Endothelial cell (in vitro differentiated cells): ENCODE data around the gene REC8. TPM values are rescaled to one million over a fixed set of nuclear protein-coding genes. Genes with fewer than 3 reads are reported as not detected.

Experiments
- DNase-seq: peaks from one replicate; pipeline ENCODE4 v3.0.0; 2021; ENCODE audit warnings: low spot score
- H3K27ac Mint-ChIP-seq: one replicate; pipeline ENCODE4 v1.8.0; 2021; ENCODE audit warnings: mixed read lengths, inconsistent platforms; ENCODE audit not compliant: unreplicated experiment
- H3K27me3 Mint-ChIP-seq: one replicate; pipeline ENCODE4 v1.8.0; 2021; ENCODE audit warnings: mild to moderate bottlenecking, moderate library complexity, mixed read lengths, inconsistent platforms; ENCODE audit not compliant: unreplicated experiment
- H3K36me3 Mint-ChIP-seq: one replicate; pipeline ENCODE4 v1.8.0; 2021; ENCODE audit warnings: mild to moderate bottlenecking, low read depth, mixed read lengths, inconsistent platforms; ENCODE audit not compliant: unreplicated experiment
- H3K4me1 Mint-ChIP-seq: one replicate; pipeline ENCODE4 v1.8.0; 2021; ENCODE audit warnings: mild to moderate bottlenecking, mixed read lengths, inconsistent platforms; ENCODE audit not compliant: unreplicated experiment
- H3K4me3 Mint-ChIP-seq: one replicate; pipeline ENCODE4 v1.8.0; 2021; ENCODE audit warnings: mild to moderate bottlenecking, mixed read lengths, inconsistent platforms; ENCODE audit not compliant: unreplicated experiment
- H3K9me3 Mint-ChIP-seq: one replicate; pipeline ENCODE4 v1.8.0; 2021; ENCODE audit warnings: mixed read lengths, inconsistent platforms; ENCODE audit not compliant: unreplicated experiment
- total RNA-seq: library from RNA; stranded (reverse); fragmentation: NEBNext Ultra II Directional; extraction: Animal tissue kit (Norgen Biotek cat#: 25700); gene quantifications from one replicate; pipeline ENCODE4 v1.2.1, GENCODE V29; 2021; ENCODE audit not compliant: unreplicated experiment
- TF ChIP-seq, protein P1 (sequence below): fragments of 200-600 bp; sonication (generic); IDR thresholded peaks from one replicate; pipeline ENCODE4 v1.5.0; 2021; ENCODE audit warnings: antibody characterized with exemption; ENCODE audit not compliant: unreplicated experiment

The REC8 gene
- total RNA-seq, 1 donor from 2014 or later = 31.8 TPM

GRCh38 chr14:24131549-24131966, 40.3 kb upstream of the REC8 start:
- peaks cover 11% of the 10 kb centered on the region for H3K27me3 Mint-ChIP-seq
- H3K4me3 Mint-ChIP-seq = no peak overlapping the region
- H3K27ac Mint-ChIP-seq = no peak overlapping the region
- H3K9me3 Mint-ChIP-seq = no peaks in the 10 kb centered on the region
- H3K36me3 Mint-ChIP-seq = peaks cover 6% of the 10 kb centered on the region
- no peak for DNase-seq
- H3K4me1 Mint-ChIP-seq = peaks cover 26% of the 10 kb centered on the region
- TF ChIP-seq, protein P1, sequence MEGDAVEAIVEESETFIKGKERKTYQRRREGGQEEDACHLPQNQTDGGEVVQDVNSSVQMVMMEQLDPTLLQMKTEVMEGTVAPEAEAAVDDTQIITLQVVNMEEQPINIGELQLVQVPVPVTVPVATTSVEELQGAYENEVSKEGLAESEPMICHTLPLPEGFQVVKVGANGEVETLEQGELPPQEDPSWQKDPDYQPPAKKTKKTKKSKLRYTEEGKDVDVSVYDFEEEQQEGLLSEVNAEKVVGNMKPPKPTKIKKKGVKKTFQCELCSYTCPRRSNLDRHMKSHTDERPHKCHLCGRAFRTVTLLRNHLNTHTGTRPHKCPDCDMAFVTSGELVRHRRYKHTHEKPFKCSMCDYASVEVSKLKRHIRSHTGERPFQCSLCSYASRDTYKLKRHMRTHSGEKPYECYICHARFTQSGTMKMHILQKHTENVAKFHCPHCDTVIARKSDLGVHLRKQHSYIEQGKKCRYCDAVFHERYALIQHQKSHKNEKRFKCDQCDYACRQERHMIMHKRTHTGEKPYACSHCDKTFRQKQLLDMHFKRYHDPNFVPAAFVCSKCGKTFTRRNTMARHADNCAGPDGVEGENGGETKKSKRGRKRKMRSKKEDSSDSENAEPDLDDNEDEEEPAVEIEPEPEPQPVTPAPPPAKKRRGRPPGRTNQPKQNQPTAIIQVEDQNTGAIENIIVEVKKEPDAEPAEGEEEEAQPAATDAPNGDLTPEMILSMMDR = no peak

DNA sequence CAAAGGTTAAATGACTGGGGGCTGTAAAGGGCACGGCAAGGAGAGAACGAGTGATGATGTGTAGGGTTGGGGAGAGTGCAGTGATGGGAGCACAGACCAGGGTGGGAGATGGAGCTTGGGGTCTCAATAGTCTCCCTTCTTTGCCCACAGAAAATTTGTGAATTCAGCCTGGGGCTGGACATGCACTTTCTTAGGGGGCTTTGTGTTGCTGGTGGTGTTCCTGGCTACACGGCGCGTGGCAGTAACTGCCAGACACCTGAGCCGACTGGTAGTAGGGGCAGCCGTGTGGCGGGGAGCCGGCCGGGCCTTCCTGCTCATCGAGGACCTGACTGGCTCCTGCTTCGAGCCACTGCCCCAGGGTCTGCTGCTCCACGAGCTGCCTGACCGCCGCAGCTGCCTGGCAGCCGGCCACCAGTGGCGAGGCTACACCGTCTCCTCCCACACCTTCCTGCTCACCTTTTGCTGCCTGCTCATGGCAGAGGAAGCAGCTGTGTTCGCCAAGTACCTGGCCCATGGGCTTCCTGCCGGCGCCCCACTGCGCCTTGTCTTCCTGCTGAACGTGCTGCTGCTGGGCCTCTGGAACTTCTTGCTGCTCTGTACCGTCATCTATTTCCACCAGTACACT, 39.7 kb upstream of the REC8 start:
- Mint-ChIP-seq H3K36me3 (peaks cover 6% of the 10 kb centered on the region), H3K27me3 (peaks cover 11% of the 10 kb centered on the region), H3K27ac (no peak overlapping the region), H3K4me3 (no peak overlapping the region), H3K9me3 (no peaks in the 10 kb centered on the region), H3K4me1 (peaks cover 26% of the 10 kb centered on the region)
- TF ChIP-seq, protein P1 = no peak
- no peak for DNase-seq

DNA sequence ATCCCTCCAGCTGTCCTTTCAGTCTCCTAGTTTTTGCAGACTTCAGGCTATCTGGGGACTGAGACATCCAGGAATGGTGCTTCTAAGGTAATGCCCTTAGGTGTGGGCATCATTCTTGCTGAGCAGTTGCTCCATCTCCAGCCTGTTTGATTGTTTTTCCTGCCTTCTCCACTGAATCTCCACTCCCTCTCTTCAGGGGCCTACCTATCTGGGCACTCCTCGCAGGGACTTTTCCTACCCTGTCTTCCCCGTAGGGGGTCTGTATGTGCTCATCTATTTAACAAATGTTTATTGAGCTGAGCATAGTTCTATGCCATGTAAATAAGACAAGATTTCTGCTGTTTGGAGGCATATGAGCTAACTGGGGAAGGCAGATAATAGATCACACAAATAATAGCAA, 38.9 kb upstream of the REC8 start:
- peaks cover 26% of the 10 kb centered on the region for H3K4me1 Mint-ChIP-seq
- TF ChIP-seq, protein P1 = no peak
- no peak for DNase-seq
- H3K36me3 Mint-ChIP-seq = peaks cover 6% of the 10 kb centered on the region
- peaks cover 11% of the 10 kb centered on the region for H3K27me3 Mint-ChIP-seq
- H3K4me3 Mint-ChIP-seq = no peak overlapping the region
- H3K27ac Mint-ChIP-seq = no peak overlapping the region
- no peaks in the 10 kb centered on the region for H3K9me3 Mint-ChIP-seq

DNA sequence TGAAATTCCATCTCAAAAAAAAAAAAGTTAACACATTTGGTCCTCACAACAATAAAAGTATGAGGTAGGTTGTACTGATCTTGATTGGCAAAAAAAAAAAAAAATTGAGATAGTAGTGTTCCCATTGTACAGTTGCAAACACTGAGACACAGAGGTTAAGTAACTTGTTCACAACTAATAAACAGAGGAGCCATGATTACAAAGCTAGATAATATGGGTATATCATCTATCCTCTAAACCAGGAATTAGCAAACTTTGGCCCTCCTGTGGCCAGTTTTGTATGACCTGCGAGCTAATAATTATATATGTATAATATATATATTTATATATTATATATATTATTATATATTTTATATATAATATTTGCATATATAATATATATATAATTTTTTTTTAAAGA, 38.1 kb upstream of the REC8 start:
- peaks cover 6% of the 10 kb centered on the region for H3K36me3 Mint-ChIP-seq
- peaks cover 26% of the 10 kb centered on the region for H3K4me1 Mint-ChIP-seq
- no peak overlapping the region for H3K4me3 Mint-ChIP-seq
- no peak for DNase-seq
- TF ChIP-seq, protein P1 = no peak
- H3K27me3 Mint-ChIP-seq = peaks cover 13% of the 10 kb centered on the region
- H3K9me3 Mint-ChIP-seq = no peaks in the 10 kb centered on the region
- H3K27ac Mint-ChIP-seq = no peak overlapping the region

DNA sequence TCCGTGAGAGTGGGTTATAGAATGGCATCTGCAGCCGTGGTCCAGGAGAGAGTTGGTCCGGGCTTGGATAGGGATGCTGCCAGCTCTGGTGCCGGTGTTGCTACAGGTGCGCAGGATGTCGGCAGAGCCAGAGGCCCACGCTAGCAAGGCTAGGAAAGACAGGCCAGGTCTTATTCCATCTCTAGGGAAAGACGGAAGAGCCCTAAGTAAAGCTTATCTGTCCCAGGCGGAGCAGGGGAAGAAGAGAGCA, 36.4 kb upstream of the REC8 start:
- H3K27me3 Mint-ChIP-seq = peaks cover 14% of the 10 kb centered on the region
- peak overlapping the region; percentile 83 for H3K27ac Mint-ChIP-seq
- DNase-seq = no peak
- H3K4me1 Mint-ChIP-seq = peaks cover 36% of the 10 kb centered on the region
- H3K4me3 Mint-ChIP-seq = peak overlapping the region; percentile 97
- H3K9me3 Mint-ChIP-seq = no peaks in the 10 kb centered on the region
- peaks cover 18% of the 10 kb centered on the region for H3K36me3 Mint-ChIP-seq
- TF ChIP-seq, protein P1 = no peak
